A549 (cell line): ENCODE results near the gene KIAA0825. TPM values are rescaled to one million over a fixed set of nuclear protein-coding genes. Genes with fewer than 3 reads are reported as not detected.

Experiments used
- ATAC-seq, 2 experiments: fragments of 200-7000 bp in 1 of 2; fragments of >200 bp in 1 of 2; cut with Nextera tagmentation in 1 of 2; cut with Tn5 transposase in 1 of 2; 3 replicates each; pipeline versions ENCODE4 v1.8.0 to v1.9.1; 2018 to 2020; ENCODE audit warnings: mild to moderate bottlenecking in 1 of 2, moderate library complexity in 1 of 2
- CTCF ChIA-PET: fragments of 300-600 bp; sonication (Branson Sonifier 250); formaldehyde crosslinking; extraction: SDS; loops from one replicate; lab custom pipeline; 2021; ENCODE audit warnings: antibody characterized with exemption, inconsistent platforms; lab: Yijun Ruan, JAX
- POLR2A ChIA-PET: fragments of 350-600 bp; formaldehyde crosslinking; extraction: SDS; loops from one replicate; lab custom pipeline; 2021; ENCODE audit warnings: antibody characterized with exemption, inconsistent platforms; lab: Yijun Ruan, JAX
- DNase-seq, 2 experiments: peaks; one replicate each; pipeline versions ENCODE4 v3.0.0 to v3.0.0-alpha.2; 2011 to 2016; ENCODE audit warnings: low read depth in 1 of 2, low spot score in 1 of 2
- FAIRE-seq: peaks from 2 replicates; lab custom pipeline; 2011; peaks lifted over from hg19 to GRCh38; lab: Jason Lieb, UNC
- H3K27ac ChIP-seq, 2 experiments: fragments of >200 bp; sonication (Bioruptor Twin); formaldehyde crosslinking; 3 replicates each; pipeline ENCODE4 v1.5.1; 2016 to 2017
- H3K4me1 ChIP-seq: fragments of >200 bp; sonication (Bioruptor Twin); formaldehyde crosslinking; 3 replicates; pipeline ENCODE4 v1.6.1; 2016
- H3K4me2 ChIP-seq: fragments of >200 bp; sonication (Bioruptor Twin); formaldehyde crosslinking; 3 replicates; pipeline ENCODE4 v1.6.1; 2016
- H3K4me3 ChIP-seq: fragments of >200 bp; sonication (Bioruptor Twin); formaldehyde crosslinking; 3 replicates; pipeline ENCODE4 v1.5.1; 2016
- H3K9me3 ChIP-seq: fragments of >200 bp; sonication (Bioruptor Twin); formaldehyde crosslinking; 3 replicates; pipeline ENCODE4 v1.6.1; 2016
- BCL3 ChIP-seq: fragments of >200 bp; sonication (Bioruptor Twin); formaldehyde crosslinking; IDR thresholded peaks from 3 replicates; pipeline ENCODE4 v1.6.1; 2016
- CBX8 ChIP-seq: fragments of 200-600 bp; sonication (generic); IDR thresholded peaks from 2 replicates; pipeline ENCODE4 v1.6.1; 2016
- CEBPB ChIP-seq, 2 experiments: fragments of >200 bp in 1 of 2; sonication (Bioruptor Twin) in 1 of 2; formaldehyde crosslinking in 1 of 2; IDR thresholded peaks; 2 replicates each; pipeline ENCODE4 v1.6.1; 2012 to 2016
- CHD4 ChIP-seq: fragments of 200-600 bp; sonication (generic); IDR thresholded peaks from 2 replicates; pipeline ENCODE4 v1.6.1; 2016; ENCODE audit warnings: antibody characterized with exemption, mild to moderate bottlenecking, borderline replicate concordance
- E2F6 ChIP-seq: IDR thresholded peaks from 2 replicates; pipeline ENCODE4 v1.6.1; 2012; ENCODE audit warnings: low read depth, borderline replicate concordance
- EHF ChIP-seq: fragments of 250-450 bp; sonication (Bioruptor Pico); IDR thresholded peaks from 2 replicates; pipeline ENCODE4 v1.5.0; 2020; ENCODE audit warnings: mild to moderate bottlenecking
- EHMT2 ChIP-seq: fragments of 200-600 bp; sonication (generic); IDR thresholded peaks from 2 replicates; pipeline ENCODE4 v1.6.1; 2016; ENCODE audit warnings: antibody characterized with exemption, low read depth, mild to moderate bottlenecking, moderate library complexity
- ESRRA ChIP-seq: fragments of 150-350 bp; IDR thresholded peaks from 2 replicates; pipeline ENCODE4 v1.6.1; 2014; ENCODE audit warnings: mild to moderate bottlenecking, low read length, borderline replicate concordance
- GATA3 ChIP-seq: IDR thresholded peaks from 2 replicates; pipeline ENCODE4 v1.6.1; 2012; ENCODE audit warnings: borderline replicate concordance
- HOXA7 ChIP-seq: fragments of 250-450 bp; sonication (Bioruptor Pico); IDR thresholded peaks from 2 replicates; pipeline ENCODE4 v1.5.0; 2020; ENCODE audit warnings: mild to moderate bottlenecking, moderate library complexity
- KDM1A ChIP-seq: fragments of 200-600 bp; sonication (generic); IDR thresholded peaks from 2 replicates; pipeline ENCODE4 v1.6.1; 2016; ENCODE audit warnings: low read depth, mild to moderate bottlenecking
- NFE2L2 ChIP-seq: fragments of 150-350 bp; conservative IDR thresholded peaks from 2 replicates; pipeline ENCODE4 v1.6.1; 2014; ENCODE audit warnings: low read length
- NPAS2 ChIP-seq: fragments of 250-450 bp; sonication (Bioruptor Pico); IDR thresholded peaks from 2 replicates; pipeline ENCODE4 v1.8.0; 2022; ENCODE audit warnings: mild to moderate bottlenecking, moderate library complexity, borderline replicate concordance
- NR3C1 ChIP-seq: fragments of >200 bp; sonication (Bioruptor Twin); formaldehyde crosslinking; IDR thresholded peaks from 3 replicates; pipeline ENCODE4 v1.6.1; 2017
- POLR2A ChIP-seq: IDR thresholded peaks from 2 replicates; pipeline ENCODE4 v1.6.1; 2012; ENCODE audit warnings: mild to moderate bottlenecking, low read length
- POLR2AphosphoS2 ChIP-seq: conservative IDR thresholded peaks from 2 replicates; pipeline ENCODE4 v1.6.1; 2012; ENCODE audit warnings: low read length, improper control_type of control experiment, inconsistent platforms
- RARB ChIP-seq: fragments of 250-450 bp; sonication (Bioruptor Pico); IDR thresholded peaks from 2 replicates; pipeline ENCODE4 v1.8.0; 2021; ENCODE audit warnings: mild to moderate bottlenecking, moderate library complexity
- RCOR1 ChIP-seq: fragments of 150-350 bp; IDR thresholded peaks from 2 replicates; pipeline ENCODE4 v1.6.1; 2014; ENCODE audit warnings: antibody characterized with exemption, low read length, low read depth
- RNF2 ChIP-seq: fragments of 200-600 bp; sonication (generic); IDR thresholded peaks from 2 replicates; pipeline ENCODE4 v1.6.1; 2016; ENCODE audit warnings: low read depth, mild to moderate bottlenecking, antibody characterized with exemption, moderate library complexity, borderline replicate concordance
- SMC3 ChIP-seq: fragments of >200 bp; sonication (Bioruptor Twin); formaldehyde crosslinking; IDR thresholded peaks from 3 replicates; pipeline ENCODE4 v1.6.1; 2018; ENCODE audit warnings: inconsistent platforms
- SREBF2 ChIP-seq: fragments of 450-650 bp; IDR thresholded peaks from 2 replicates; pipeline ENCODE4 v1.6.1; 2014; ENCODE audit warnings: mild to moderate bottlenecking, moderate library complexity
- USF2 ChIP-seq: fragments of 450-650 bp; IDR thresholded peaks from 2 replicates; pipeline ENCODE4 v1.6.1; 2014; ENCODE audit warnings: antibody characterized with exemption
- ZC3H11A ChIP-seq: fragments of 450-650 bp; IDR thresholded peaks from 2 replicates; pipeline ENCODE4 v1.6.1; 2014; ENCODE audit warnings: antibody characterized with exemption, mild to moderate bottlenecking
- ZFP36 ChIP-seq: fragments of 450-650 bp; IDR thresholded peaks from 2 replicates; pipeline ENCODE4 v1.6.1; 2014; ENCODE audit warnings: borderline replicate concordance; ENCODE audit not compliant: partially characterized antibody
- ZSCAN20 ChIP-seq: fragments of 250-450 bp; sonication (Bioruptor Pico); IDR thresholded peaks from 2 replicates; pipeline ENCODE4 v1.8.0; 2022; ENCODE audit warnings: mild to moderate bottlenecking, moderate library complexity
- WGBS: methylation state at CpG from one replicate; pipeline ENCODE4 v1.1.6; 2017; ENCODE audit errors: missing lambda C conversion rate; 5-methylcytosine and 5-hydroxymethylcytosine counted together
- polyA plus RNA-seq, 4 experiments: library from polyadenylated mRNA; depleted of rRNA in 3 of 4; stranded (reverse); fragments of >200 nt; fragmentation: RNase III in 1 of 4; extraction: RNeasy Plus Mini Kit Qiagen cat#74134 plus additional on column Dnase treatment in 1 of 4; gene quantifications; 2 replicates in 3 of 4; 3 replicates in 1 of 4; pipeline ENCODE4 v1.2.3, GENCODE V29; 2011 to 2017
- TF ChIP-seq, protein P1 (sequence below): IDR thresholded peaks from 2 replicates; pipeline ENCODE4 v1.6.1; 2012
- TF ChIP-seq, protein P2 (sequence below): fragments of >200 bp; sonication (Bioruptor Twin); formaldehyde crosslinking; IDR thresholded peaks from 3 replicates; pipeline ENCODE4 v1.5.1; 2016

KIAA0825 gene
- polyA plus RNA-seq, 2 of the 4 experiments (the other 2 are of a cell fraction), result 0.57 to 0.80 TPM

DNA sequence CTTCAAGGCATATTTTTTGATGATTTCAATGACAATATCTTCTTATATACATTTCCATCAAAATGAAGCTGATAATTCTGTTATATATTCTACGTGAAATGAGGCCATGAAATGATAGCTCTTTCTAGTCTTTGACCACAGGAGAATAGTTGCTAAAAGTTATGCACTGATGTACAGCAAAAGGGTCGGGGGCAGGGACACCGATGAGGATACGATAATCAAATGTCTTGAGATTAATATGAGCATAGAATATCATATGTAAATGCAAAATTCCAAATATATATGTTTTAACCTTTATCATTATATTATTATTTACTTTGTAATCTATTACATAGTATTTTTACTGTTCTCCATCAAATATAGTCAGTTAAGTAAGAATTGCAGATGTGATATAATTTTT lies 264.8 kb downstream of the KIAA0825 start:
- no peaks in the 10 kb centered on the region for H3K9me3 ChIP-seq
- H3K4me2 ChIP-seq, result no peak overlapping the region
- TF ChIP-seq ESRRA (no peak), NFE2L2 (no peak), SMC3 (no peak), RCOR1 (no peak), USF2 (no peak)
- TF ChIP-seq, protein P1, sequence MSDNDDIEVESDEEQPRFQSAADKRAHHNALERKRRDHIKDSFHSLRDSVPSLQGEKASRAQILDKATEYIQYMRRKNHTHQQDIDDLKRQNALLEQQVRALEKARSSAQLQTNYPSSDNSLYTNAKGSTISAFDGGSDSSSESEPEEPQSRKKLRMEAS, result no peak
- no peaks in the 10 kb centered on the region for H3K4me1 ChIP-seq
- ChIA-PET CTCF (no interaction called here), POLR2A (no interaction called here)
- H3K27ac ChIP-seq, result no peak overlapping the region
- ATAC-seq (no peak), FAIRE-seq (no peak), DNase-seq (no peak)
- H3K4me3 ChIP-seq, result no peak overlapping the region
- WGBS, result 49% methylated on average over 4 of the region's 4 CpGs

DNA sequence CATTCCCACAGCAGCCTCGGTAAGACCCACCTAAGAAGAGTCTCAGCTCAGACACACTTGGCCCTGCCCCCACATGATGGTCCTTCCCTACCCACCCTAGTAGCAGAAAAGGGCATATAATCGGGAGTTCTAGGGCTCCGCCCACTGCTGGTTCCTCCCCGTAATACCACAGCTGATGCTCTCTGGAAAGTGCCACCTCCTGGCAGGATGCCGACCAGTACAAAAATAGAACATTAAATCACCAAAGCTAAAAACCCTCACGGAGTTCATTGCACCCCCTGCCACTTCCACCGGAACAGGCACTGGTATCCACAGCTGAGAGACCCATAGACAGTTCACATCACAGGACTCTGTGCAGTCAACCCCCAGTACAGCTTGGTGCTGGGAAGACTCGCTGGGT lies 271.3 kb downstream of the KIAA0825 start:
- CTCF ChIA-PET, result interaction anchor here (0.6 kb wide), 1 partner anchor 386 kb away, joined by 3 read pairs; no protein-coding TSS in a partner anchor
- 44% methylated on average over 8 of the region's 8 CpGs for WGBS

GRCh38 chr5:94345257-94345656 lies 273.1 kb downstream of the KIAA0825 start:
- POLR2A ChIA-PET, result no interaction called here
- no peak overlapping the region for H3K4me2 ChIP-seq
- no peak overlapping the region for H3K4me3 ChIP-seq
- H3K4me1 ChIP-seq, result no peaks in the 10 kb centered on the region
- CTCF ChIA-PET, result no interaction called here
- TF ChIP-seq E2F6 (no peak), NR3C1 (no peak), KDM1A (no peak), HOXA7 (CRISPR knock-in tag) (no peak)
- no peak overlapping the region for H3K27ac ChIP-seq
- ATAC-seq (no peak), FAIRE-seq (no peak), DNase-seq (no peak)
- H3K9me3 ChIP-seq, result no peaks in the 10 kb centered on the region

More for the DNA sequence above, 271.3 kb downstream of the KIAA0825 start:
- TF ChIP-seq RCOR1, result no peak
- TF ChIP-seq, all 56 proteins: peak for 0
- ATAC-seq (no peak), FAIRE-seq (no peak), DNase-seq (no peak)
- no peaks in the 10 kb centered on the region for H3K9me3 ChIP-seq
- no peaks in the 10 kb centered on the region for H3K4me1 ChIP-seq
- no peak overlapping the region for H3K4me3 ChIP-seq
- H3K27ac ChIP-seq, result no peak overlapping the region
- H3K4me2 ChIP-seq, result no peak overlapping the region
- POLR2A ChIA-PET, result no interaction called here

- Histone ChIP-seq H3K4me3 (no peak overlapping the region), H3K27ac (no peak overlapping the region)
- WGBS, result 25% methylated on average over 1 of the region's 1 CpG
- POLR2A ChIA-PET, result interaction anchor here (0.6 kb wide), 1 partner anchor 20 kb away, joined by 4 read pairs; no protein-coding TSS in a partner anchor
- TF ChIP-seq ZFP36 (no peak), BCL3 (no peak), RNF2 (no peak), GATA3 (no peak), RARB (no peak), EHF (CRISPR knock-in tag) (no peak), CBX8 (no peak), CHD4 (no peak), EHMT2 (no peak), ZC3H11A (no peak), CEBPB (IDR thresholded peaks at IDR 0.05) (no peak), POLR2A (no peak), ZSCAN20 (CRISPR knock-in tag) (no peak), USF2 (no peak), POLR2AphosphoS2 (no peak), NPAS2 (CRISPR knock-in tag) (no peak), SREBF2 (no peak)
- TF ChIP-seq, protein P2, sequence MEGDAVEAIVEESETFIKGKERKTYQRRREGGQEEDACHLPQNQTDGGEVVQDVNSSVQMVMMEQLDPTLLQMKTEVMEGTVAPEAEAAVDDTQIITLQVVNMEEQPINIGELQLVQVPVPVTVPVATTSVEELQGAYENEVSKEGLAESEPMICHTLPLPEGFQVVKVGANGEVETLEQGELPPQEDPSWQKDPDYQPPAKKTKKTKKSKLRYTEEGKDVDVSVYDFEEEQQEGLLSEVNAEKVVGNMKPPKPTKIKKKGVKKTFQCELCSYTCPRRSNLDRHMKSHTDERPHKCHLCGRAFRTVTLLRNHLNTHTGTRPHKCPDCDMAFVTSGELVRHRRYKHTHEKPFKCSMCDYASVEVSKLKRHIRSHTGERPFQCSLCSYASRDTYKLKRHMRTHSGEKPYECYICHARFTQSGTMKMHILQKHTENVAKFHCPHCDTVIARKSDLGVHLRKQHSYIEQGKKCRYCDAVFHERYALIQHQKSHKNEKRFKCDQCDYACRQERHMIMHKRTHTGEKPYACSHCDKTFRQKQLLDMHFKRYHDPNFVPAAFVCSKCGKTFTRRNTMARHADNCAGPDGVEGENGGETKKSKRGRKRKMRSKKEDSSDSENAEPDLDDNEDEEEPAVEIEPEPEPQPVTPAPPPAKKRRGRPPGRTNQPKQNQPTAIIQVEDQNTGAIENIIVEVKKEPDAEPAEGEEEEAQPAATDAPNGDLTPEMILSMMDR, result no peak
- TF ChIP-seq, all 56 proteins: peak for 0
- FAIRE-seq (no peak), ATAC-seq (no peak), DNase-seq (no peak)
- CTCF ChIA-PET, result no interaction called here
- Histone ChIP-seq H3K9me3 (no peaks in the 10 kb centered on the region), H3K4me2 (no peak overlapping the region), H3K4me1 (no peaks in the 10 kb centered on the region)
Observed at GRCh38 chr5:94337617-94338016, 280.8 kb downstream of the KIAA0825 start.
